K562 (cell line): ENCODE results near the gene EXOG. TPM values are rescaled to one million over a fixed set of nuclear protein-coding genes. Genes with fewer than 3 reads are reported as not detected.

Experiments
- ATAC-seq: fragments of 200-7000 bp; cut with Tn5 transposase; 3 replicates; pipeline ENCODE4 v1.9.1; 2020; ENCODE audit warnings: moderate library complexity
- BruUV-seq: library from RNA; stranded (reverse); fragments of 400-500 nt; replicated peaks from 2 replicates; lab custom pipeline; 2021; lab: Mats Ljungman, UMichigan
- CTCF ChIA-PET: fragments of 300-600 bp; formaldehyde crosslinking; extraction: SDS; loops from one replicate; lab custom pipeline; 2021; ENCODE audit warnings: low intra/inter-chr PET ratio; lab: Yijun Ruan, JAX
- POLR2A ChIA-PET: fragments of 300-600, 350-650 bp; sonication (Branson Sonifier 250); formaldehyde crosslinking; extraction: SDS; loops from one replicate; lab custom pipeline; 2021; ENCODE audit warnings: antibody characterized with exemption, inconsistent platforms; lab: Yijun Ruan, JAX
- DNase-seq, 4 experiments: peaks; one replicate each; pipeline versions ENCODE4 v3.0.0 to v3.0.0-alpha.2; 2011 to 2018; ENCODE audit warnings: low spot score in 3 of 4, mixed read lengths in 3 of 4; ENCODE audit errors: extremely low read depth in 1 of 4
- FAIRE-seq: peaks from 2 replicates; lab custom pipeline; 2011; peaks lifted over from hg19 to GRCh38; lab: Jason Lieb, UNC
- H2AFZ ChIP-seq: 2 replicates; pipeline ENCODE4 v1.6.0; 2011; ENCODE audit warnings: low read depth, low read length, control low read depth, inconsistent platforms
- H3K27ac ChIP-seq: fragments of 200-600 bp; 3 replicates; pipeline ENCODE4 v1.8.0; 2011; ENCODE audit warnings: low read depth, mild to moderate bottlenecking, control low read depth, inconsistent platforms, low read length, moderate library complexity, mixed read lengths; ENCODE audit errors: extremely low read depth
- H3K27me3 ChIP-seq, 2 experiments: fragments of 300-600 bp in 1 of 2; 2 replicates in 1 of 2; 3 replicates in 1 of 2; pipeline versions ENCODE4 v1.6.0 to v1.8.0; 2011; ENCODE audit warnings: inconsistent platforms in 2 of 2, low read length in 2 of 2, mild to moderate bottlenecking in 1 of 2, mixed read lengths in 1 of 2, moderate library complexity in 1 of 2; ENCODE audit not compliant: control insufficient read depth in 2 of 2, insufficient read depth in 2 of 2
- H3K36me3 ChIP-seq: fragments of 300-600 bp; 3 replicates; pipeline ENCODE4 v1.8.0; 2011; ENCODE audit warnings: mild to moderate bottlenecking, low read length, inconsistent platforms; ENCODE audit not compliant: control insufficient read depth, insufficient read depth
- H3K4me1 ChIP-seq, 2 experiments: fragments of 200-600 bp in 1 of 2; replicated peaks in 1 of 2; 2 replicates in 1 of 2; 3 replicates in 1 of 2; pipeline versions ENCODE4 v1.5.1 to v1.8.0; 2011; ENCODE audit warnings: inconsistent platforms in 2 of 2, low read length in 2 of 2, mild to moderate bottlenecking in 1 of 2, mixed read lengths in 1 of 2, moderate library complexity in 1 of 2; ENCODE audit not compliant: control insufficient read depth in 2 of 2, insufficient read depth in 2 of 2
- H3K4me2 ChIP-seq: 2 replicates; pipeline ENCODE4 v1.6.1; 2011; ENCODE audit warnings: low read length, control low read depth, inconsistent platforms, mixed read lengths; ENCODE audit not compliant: insufficient read depth
- H3K4me3 ChIP-seq: fragments of 200-600 bp; sonication (generic), shearing (Covaris generic); 2 replicates; pipeline ENCODE4 v1.5.1; 2016; ENCODE audit warnings: control low read depth, inconsistent platforms
- H3K79me2 ChIP-seq: fragments of 200-600 bp; 3 replicates; pipeline ENCODE4 v1.8.0; 2011; ENCODE audit warnings: low read length, inconsistent platforms; ENCODE audit not compliant: control insufficient read depth, insufficient read depth
- H3K9ac ChIP-seq, 2 experiments: 2 replicates each; pipeline versions ENCODE4 v1.6.0 to v1.6.1; 2011; ENCODE audit warnings: low read depth in 2 of 2, low read length in 2 of 2, control low read depth in 1 of 2, inconsistent platforms in 1 of 2, mild to moderate bottlenecking in 1 of 2, mixed read lengths in 1 of 2; ENCODE audit not compliant: insufficient read depth in 1 of 2
- H3K9me1 ChIP-seq: one replicate; pipeline ENCODE4 v1.6.0; 2011; ENCODE audit warnings: inconsistent platforms, mild to moderate bottlenecking, low read length, moderate library complexity; ENCODE audit not compliant: control insufficient read depth, insufficient read depth
- H3K9me3 ChIP-seq: replicated peaks from 2 replicates; pipeline ENCODE4 v1.5.1; 2011; ENCODE audit warnings: low read depth, low read length, inconsistent platforms; ENCODE audit not compliant: control insufficient read depth, insufficient read depth
- H4K20me1 ChIP-seq: replicated peaks from 2 replicates; pipeline ENCODE4 v1.6.1; 2011; ENCODE audit warnings: low read length, inconsistent platforms, mixed read lengths; ENCODE audit not compliant: control insufficient read depth, insufficient read depth
- CTBP1 ChIP-seq: fragments of 450-650 bp; IDR thresholded peaks from 2 replicates; pipeline ENCODE4 v1.6.1; 2016; ENCODE audit warnings: borderline replicate concordance
- ELK3 ChIP-seq: fragments of 450-650 bp; formaldehyde crosslinking; IDR thresholded peaks from 2 replicates; pipeline ENCODE4 v1.4.0; 2020; ENCODE audit warnings: mild to moderate bottlenecking
- FOXP4 ChIP-seq: sonication (generic); formaldehyde crosslinking; IDR thresholded peaks from 2 replicates; pipeline ENCODE4 v1.8.0; 2022; ENCODE audit warnings: mild to moderate bottlenecking, missing genetic modification reagents, borderline replicate concordance
- NR4A1 ChIP-seq, 2 experiments: fragments of 250-450 bp in 1 of 2; fragments of 450-650 bp in 1 of 2; sonication (Bioruptor Pico) in 1 of 2; IDR thresholded peaks; 2 replicates each; pipeline versions ENCODE4 v1.4.0 to v1.6.1; 2016 to 2020; ENCODE audit warnings: mild to moderate bottlenecking in 2 of 2, missing compliant biosample characterization in 1 of 2, missing genetic modification characterization in 1 of 2, moderate library complexity in 1 of 2
- WGBS: fragments of 100-300 bp; shearing (Covaris generic); methylation state at CpG from one replicate; pipeline ENCODE4 v1.1.6; 2016; ENCODE audit warnings: low coverage, mixed read lengths; ENCODE audit not compliant: insufficient coverage; ENCODE audit errors: missing lambda C conversion rate; 5-methylcytosine and 5-hydroxymethylcytosine counted together
- in situ Hi-C: fragments of 300-500 bp; cut with MboI; formaldehyde crosslinking; loops from 4 replicates; pipeline ENCODE4 v1.15.0; 2018; ENCODE audit warnings: inconsistent platforms, mixed read lengths
- intact Hi-C: fragments of 100-400 bp; cut with micrococcal nuclease; formaldehyde crosslinking; loops from 2 replicates; pipeline ENCODE4 v1.14.2; 2022
- polyA plus RNA-seq, 8 experiments: library from polyadenylated mRNA; depleted of rRNA in 4 of 8; stranded (reverse) in 5 of 8; unstranded in 3 of 8; fragments of >200 nt; fragmentation: Nextera tagmentation in 2 of 8; fragmentation: Illumina TruSeq in 1 of 8; extraction: Ambion mirVana in 2 of 8; extraction: Trizol in 1 of 8; gene quantifications; 2 replicates each; pipeline versions ENCODE4 v1.2.1 to v1.2.3, GENCODE V29; 2011 to 2014; ENCODE audit warnings: inconsistent platforms in 1 of 8, missing spikeins in 1 of 8
- total RNA-seq, 7 experiments: library from RNA; depleted of rRNA in 6 of 7; stranded (reverse); fragments of >200 nt in 6 of 7; fragmentation: Illumina TruSeq in 2 of 7; extraction: Trizol in 2 of 7; gene quantifications; 2 replicates each; pipeline versions ENCODE4 v1.2.1 to v1.2.3, GENCODE V29; 2011 to 2021; ENCODE audit warnings: low replicate concordance in 1 of 7

The EXOG gene
- total and polyA plus RNA-seq, 9 of the 15 experiments (the other 6 are each of a cell fraction or from before 2014, with no cell fraction given), result 10.8 to 21.7 (median 14.8) TPM

GRCh38 chr3:38551026-38551832 lies 55.1 kb downstream of the EXOG start:
- no peak for FAIRE-seq
- H3K27me3 ChIP-seq, result peaks cover 47 to 62% of the 10 kb centered on the region in 2 experiments
- H3K4me2 ChIP-seq, result no peak overlapping the region
- BruUV-seq, result no TSS peak
- H2AFZ ChIP-seq, result no peak overlapping the region
- ChIA-PET POLR2A (no interaction called here), CTCF (no interaction called here)
- intact Hi-C loops (no loop called here), in situ Hi-C loops (no loop called here)
- H3K36me3 ChIP-seq, result no peaks in the 10 kb centered on the region
- no peak for DNase-seq
- no peaks in the 10 kb centered on the region for H3K9me3 ChIP-seq
- H3K9me1 ChIP-seq, result no peaks in the 10 kb centered on the region
- no peak for ATAC-seq
- H3K4me3 ChIP-seq, result no peak overlapping the region
- no peak for TF ChIP-seq CTBP1
- TF ChIP-seq NR4A1 (CRISPR knock-in tag; IDR thresholded peaks at IDR 0.05), result no peak
- TF ChIP-seq NR4A1 (tag; IDR thresholded peaks at IDR 0.05), result no peak
- TF ChIP-seq ELK3, result no peak
- 0 out of 2 replicates have a peak, but pooled peaks have one; percentile 25 for TF ChIP-seq FOXP4 (CRISPR knock-in tag)
- no peaks in the 10 kb centered on the region; the same call in 1 of the 2 replicates for H4K20me1 ChIP-seq
- H3K79me2 ChIP-seq, result no peaks in the 10 kb centered on the region
- 4% methylated on average over 28 of the region's 30 CpGs for WGBS
- H3K27ac ChIP-seq, result no peak overlapping the region
- no peak overlapping the region for H3K9ac ChIP-seq
- H3K4me1 ChIP-seq, result no peaks in the 10 kb centered on the region; a peak in 1 of 5 replicates
